HG02943 (cell line): ENCODE data around the gene PFDN2.
"Not testable (repeated sequence)": the region's sequence is repeated elsewhere in the genome, so short reads cannot be mapped to it uniquely, and the experiment has no call there.

Experiments
- ATAC-seq: cut with Tn5 transposase; IDR thresholded peaks from one replicate; pipeline ENCODE4 v1.9.1; 2021; ENCODE audit warnings: mild to moderate bottlenecking, low read depth, moderate library complexity; ENCODE audit not compliant: unreplicated experiment

The PFDN2 gene

GRCh38 chr1:161065681-161066080 is 52.2 kb downstream of the PFDN2 start:
- not testable (repeated sequence) for ATAC-seq

- ATAC-seq = not testable (repeated sequence)
These were observed 53.9 kb downstream of the PFDN2 start for GRCh38 chr1:161063936-161064335.

DNA sequence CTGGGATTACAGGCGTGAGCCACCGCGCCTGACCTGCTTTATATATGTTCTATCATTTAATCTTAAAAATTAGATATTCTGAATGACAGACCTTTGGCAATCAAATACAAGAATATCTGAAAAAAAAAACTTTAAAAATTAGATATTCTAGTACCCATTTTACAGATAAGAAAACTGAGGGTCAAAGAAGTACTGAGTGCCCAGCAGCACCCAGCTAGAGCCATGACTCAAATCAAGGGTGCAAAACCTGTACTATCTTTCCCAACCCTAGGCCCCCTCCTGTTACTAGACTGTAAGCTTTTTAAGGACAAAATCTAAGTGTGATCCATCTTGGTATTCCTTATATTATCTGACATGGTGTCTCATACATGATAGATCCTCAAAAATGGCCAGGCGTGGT is 56.4 kb downstream of the PFDN2 start:
- ATAC-seq = no peak

DNA sequence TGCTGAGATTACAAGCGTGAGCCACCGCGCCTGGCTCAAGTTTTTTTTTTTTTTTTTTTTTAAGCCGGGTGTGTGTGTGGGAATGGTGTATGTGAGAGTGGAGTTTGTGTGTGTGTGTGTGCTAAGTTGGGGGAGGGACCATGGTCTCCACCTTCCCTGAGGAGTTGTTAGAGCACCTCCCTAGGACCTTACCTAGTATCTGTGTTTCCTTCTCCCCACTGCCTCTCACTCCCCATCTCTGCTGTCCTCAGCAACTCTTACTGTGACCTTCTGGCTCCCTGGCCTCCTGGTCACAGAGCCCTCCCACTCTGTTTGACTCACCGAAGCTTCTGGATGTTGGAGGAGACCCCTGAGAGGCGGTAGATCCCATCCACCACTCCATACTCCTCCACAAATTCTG is 58.5 kb downstream of the PFDN2 start:
- ATAC-seq = no peak

- no peak for ATAC-seq
These were observed 63.0 kb downstream of the PFDN2 start for GRCh38 chr1:161054805-161055204.

DNA sequence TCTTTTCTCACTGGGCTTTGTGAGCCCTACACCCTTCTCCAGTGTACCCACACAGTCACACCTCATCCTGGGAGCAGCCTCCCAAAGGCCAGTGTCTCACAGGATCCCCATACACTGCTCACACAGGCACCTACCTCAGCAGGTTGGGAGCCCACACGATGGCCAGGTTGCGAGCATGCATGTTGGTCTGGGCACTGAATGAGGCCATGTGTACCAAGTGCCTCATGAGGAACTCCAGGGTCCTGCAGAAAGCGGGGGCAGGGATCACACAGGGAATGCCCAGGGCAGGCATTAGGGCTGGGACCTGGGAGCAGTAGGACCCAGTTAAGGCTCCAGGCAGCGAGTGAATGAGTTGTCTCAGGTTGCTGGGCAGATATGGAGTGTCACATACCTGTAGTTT is 63.6 kb downstream of the PFDN2 start:
- no peak for ATAC-seq

- ATAC-seq = no peak
These were observed 64.9 kb downstream of the PFDN2 start for GRCh38 chr1:161052899-161053298.

DNA sequence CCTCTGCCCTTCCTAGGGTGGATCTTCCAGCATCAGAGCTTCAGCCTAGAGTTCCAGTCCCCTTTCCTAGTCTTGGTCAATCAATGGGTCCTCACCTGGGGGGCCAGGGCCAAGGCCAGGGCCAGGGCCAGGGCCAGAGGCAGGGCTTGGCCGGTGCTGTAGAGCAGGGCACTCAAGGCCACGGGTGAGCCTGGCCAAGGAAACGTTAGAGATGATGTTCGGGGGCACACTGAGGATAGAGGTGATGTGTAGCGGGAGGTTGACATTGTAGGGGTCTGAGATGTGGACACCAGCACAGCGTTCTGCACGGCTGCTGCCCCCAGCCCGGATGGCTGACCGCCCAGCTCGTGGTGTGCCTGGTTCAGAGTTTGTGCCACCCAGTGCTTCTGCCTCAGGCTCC is 66.6 kb downstream of the PFDN2 start:
- no peak for ATAC-seq
